Activated CD4-positive, CD25-positive, alpha-beta regulatory T cell (primary cell): ENCODE measurements around the gene RCC2.

ENCODE experiments used
- DNase-seq, 4 experiments: peaks; one replicate each; lab custom pipeline; 2025; lab: John Stamatoyannopoulos, UW

The RCC2 gene

GRCh38 chr1:17375651-17376050 lies 63.8 kb downstream of the RCC2 start:
- no peak for DNase-seq

- no peak for DNase-seq
Observed at GRCh38 chr1:17372955-17373354, 66.5 kb downstream of the RCC2 start.

GRCh38 chr1:17371896-17372295 lies 67.6 kb downstream of the RCC2 start, which contains the start of gene PADI6:
Gene PADI6 (plus strand): TSS chr1:17372196. CDS start chr1:17372246, 50 bp downstream.
- no peak for DNase-seq

GRCh38 chr1:17370618-17371017 lies 68.9 kb downstream of the RCC2 start:
- DNase-seq = no peak

- no peak for DNase-seq
Observed at GRCh38 chr1:17369466-17369865, 70.0 kb downstream of the RCC2 start.

GRCh38 chr1:17365293-17365692 lies 74.2 kb downstream of the RCC2 start:
- no peak for DNase-seq

GRCh38 chr1:17363771-17364170 lies 75.7 kb downstream of the RCC2 start:
- no peak for DNase-seq

GRCh38 chr1:17363351-17363750 lies 76.1 kb downstream of the RCC2 start:
- no peak for DNase-seq

GRCh38 chr1:17361687-17362086 lies 77.8 kb downstream of the RCC2 start:
- DNase-seq = no peak

GRCh38 chr1:17360272-17360956 lies 79.1 kb downstream of the RCC2 start:
- no peak for DNase-seq

- DNase-seq = no peak
Observed at GRCh38 chr1:17359808-17360207, 79.7 kb downstream of the RCC2 start.

GRCh38 chr1:17359031-17359430 lies 80.4 kb downstream of the RCC2 start:
- DNase-seq = no peak

- no peak for DNase-seq
Observed at GRCh38 chr1:17358557-17358956, 80.9 kb downstream of the RCC2 start.
